HepG2 (cell line): ENCODE data around the gene VWA1. TPM values are rescaled to one million over a fixed set of nuclear protein-coding genes. Genes with fewer than 3 reads are reported as not detected.
A peak's percentile ranks its signal among the peaks of the same experiment; 100 is the strongest.

Experiments
- AHDC1 ChIP-seq: sonication (generic); formaldehyde crosslinking; IDR thresholded peaks from 2 replicates; pipeline ENCODE4 v1.5.1; 2020; ENCODE audit warnings: mild to moderate bottlenecking, missing genetic modification reagents, borderline replicate concordance
- ARNT ChIP-seq: fragments of 450-650 bp; IDR thresholded peaks from 2 replicates; pipeline ENCODE4 v1.6.1; 2017
- CAMTA2 ChIP-seq: sonication (generic); formaldehyde crosslinking; IDR thresholded peaks from 2 replicates; pipeline ENCODE4 v1.4.0; 2020; ENCODE audit warnings: mild to moderate bottlenecking, missing genetic modification reagents, borderline replicate concordance
- MAZ ChIP-seq, 2 experiments: sonication (generic) in 1 of 2; formaldehyde crosslinking in 1 of 2; IDR thresholded peaks; 2 replicates each; pipeline versions ENCODE4 v1.5.0 to v1.6.1; 2012 to 2020; ENCODE audit warnings: low read depth in 2 of 2, mild to moderate bottlenecking in 2 of 2, borderline replicate concordance in 1 of 2, improper control_type of control experiment in 1 of 2, low read length in 1 of 2, missing genetic modification reagents in 1 of 2, moderate library complexity in 1 of 2
- RBM39 ChIP-seq: fragments of 200-400 bp; formaldehyde crosslinking; IDR thresholded peaks from one replicate; pipeline ENCODE4 v1.6.1; 2018; ENCODE audit warnings: antibody characterized with exemption, mild to moderate bottlenecking, low read depth, low read length; ENCODE audit not compliant: poor library complexity, severe bottlenecking
- THRA ChIP-seq: sonication (generic); formaldehyde crosslinking; IDR thresholded peaks from 2 replicates; pipeline ENCODE4 v1.4.0; 2020; ENCODE audit warnings: missing genetic modification reagents, borderline replicate concordance
- ZBTB7A ChIP-seq: sonication (generic); formaldehyde crosslinking; IDR thresholded peaks from 2 replicates; pipeline ENCODE4 v1.8.0; 2022; ENCODE audit warnings: mild to moderate bottlenecking, missing genetic modification reagents
- ZFY ChIP-seq: sonication (generic); formaldehyde crosslinking; IDR thresholded peaks from 2 replicates; pipeline ENCODE4 v1.4.0; 2020; ENCODE audit warnings: missing genetic modification reagents
- polyA plus RNA-seq, 8 experiments: library from polyadenylated mRNA; depleted of rRNA in 3 of 8; stranded (reverse) in 7 of 8; unstranded in 1 of 8; fragments of >200 nt; fragmentation: Illumina TruSeq in 4 of 8; extraction: Trizol in 4 of 8; gene quantifications; 2 replicates each; pipeline versions ENCODE4 v1.2.1 to v1.2.3, GENCODE V29; 2011 to 2016; ENCODE audit warnings: low read depth in 4 of 8, missing spikeins in 1 of 8, mixed read lengths in 1 of 8; ENCODE audit not compliant: insufficient read depth in 1 of 8
- total RNA-seq, 5 experiments: library from RNA; depleted of rRNA; stranded (reverse); fragments of >200 nt; fragmentation: Illumina TruSeq; extraction: Trizol; gene quantifications; 2 replicates each; pipeline ENCODE4 v1.2.3, GENCODE V29; 2016; ENCODE audit warnings: low read depth in 1 of 5
- TF ChIP-seq, protein P1 (sequence below): sonication (generic); formaldehyde crosslinking; IDR thresholded peaks from 2 replicates; pipeline ENCODE4 v1.8.0; 2022; ENCODE audit warnings: mild to moderate bottlenecking, missing genetic modification reagents, moderate library complexity
- TF ChIP-seq, protein P2 (sequence below): sonication (generic); formaldehyde crosslinking; IDR thresholded peaks from 2 replicates; pipeline ENCODE4 v1.9.0; 2021; ENCODE audit warnings: mild to moderate bottlenecking, missing genetic modification reagents
- TF ChIP-seq, protein P3 (sequence below): IDR thresholded peaks from 2 replicates; pipeline ENCODE4 v1.6.1; 2016; ENCODE audit warnings: mild to moderate bottlenecking

The VWA1 gene
- total and polyA plus RNA-seq, 2 of the 13 experiments (the other 11 are each of a cell fraction or from before 2014, with no cell fraction given), result 40.9 to 57.5 TPM

DNA sequence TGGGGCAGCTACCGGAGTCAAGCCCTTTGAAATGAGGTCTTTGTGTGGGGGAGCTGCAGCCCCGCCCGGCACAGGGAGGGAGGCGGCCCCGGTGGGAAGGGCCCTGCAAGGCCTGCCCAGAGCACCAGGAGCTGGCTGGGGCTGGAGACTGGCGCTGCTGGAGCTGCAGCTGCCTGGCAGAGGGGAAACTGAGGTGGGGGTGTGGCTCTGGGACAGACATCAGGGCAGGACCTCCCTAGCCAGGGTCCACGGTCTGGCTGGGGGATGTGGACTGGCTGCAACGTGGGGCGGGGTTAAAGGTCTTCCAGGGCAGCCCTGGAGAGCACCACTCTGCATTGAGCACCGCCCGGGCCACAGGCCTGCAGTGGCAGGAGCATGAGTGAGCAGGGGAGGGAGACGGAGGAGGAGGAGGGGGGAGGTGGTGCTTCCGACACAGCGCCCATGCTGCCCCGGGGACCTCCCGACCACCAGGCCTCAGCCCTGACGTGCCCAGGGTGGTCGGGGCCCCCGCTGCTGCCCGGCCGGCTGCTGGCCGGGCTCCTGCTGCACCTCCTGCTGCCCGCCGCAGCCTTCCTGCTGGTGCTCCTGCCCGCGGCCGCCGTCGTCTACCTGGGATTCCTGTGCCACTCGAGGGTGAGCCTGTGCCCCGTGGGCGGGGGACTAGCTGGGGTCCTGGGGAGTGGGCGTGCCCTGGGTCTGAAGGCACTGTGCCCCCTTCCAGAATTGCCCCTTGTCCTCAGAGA lies 9.6 kb upstream of the VWA1 start (continued):
- TF ChIP-seq RBM39 (no peak), CAMTA2 (0 out of 2 replicates have a peak, but pooled peaks have one; percentile 44), MAZ (IDR thresholded peaks at IDR 0.05; ENCODE audit: borderline replicate concordance, low read depth, low read length) (0 out of 2 replicates have a peak, but pooled peaks have one; percentile 28), MAZ (CRISPR knock-in tag; IDR thresholded peaks at IDR 0.05; ENCODE audit: low read depth) (peak; percentile 71), ZBTB7A (CRISPR knock-in tag) (no peak), ZFY (CRISPR knock-in tag) (peak; percentile 80), AHDC1 (no peak), THRA (CRISPR knock-in tag) (no peak), ARNT (no peak)
- TF ChIP-seq, protein P1, sequence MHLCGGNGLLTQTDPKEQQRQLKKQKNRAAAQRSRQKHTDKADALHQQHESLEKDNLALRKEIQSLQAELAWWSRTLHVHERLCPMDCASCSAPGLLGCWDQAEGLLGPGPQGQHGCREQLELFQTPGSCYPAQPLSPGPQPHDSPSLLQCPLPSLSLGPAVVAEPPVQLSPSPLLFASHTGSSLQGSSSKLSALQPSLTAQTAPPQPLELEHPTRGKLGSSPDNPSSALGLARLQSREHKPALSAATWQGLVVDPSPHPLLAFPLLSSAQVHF (CRISPR knock-in tag), result no peak
- TF ChIP-seq, protein P2, sequence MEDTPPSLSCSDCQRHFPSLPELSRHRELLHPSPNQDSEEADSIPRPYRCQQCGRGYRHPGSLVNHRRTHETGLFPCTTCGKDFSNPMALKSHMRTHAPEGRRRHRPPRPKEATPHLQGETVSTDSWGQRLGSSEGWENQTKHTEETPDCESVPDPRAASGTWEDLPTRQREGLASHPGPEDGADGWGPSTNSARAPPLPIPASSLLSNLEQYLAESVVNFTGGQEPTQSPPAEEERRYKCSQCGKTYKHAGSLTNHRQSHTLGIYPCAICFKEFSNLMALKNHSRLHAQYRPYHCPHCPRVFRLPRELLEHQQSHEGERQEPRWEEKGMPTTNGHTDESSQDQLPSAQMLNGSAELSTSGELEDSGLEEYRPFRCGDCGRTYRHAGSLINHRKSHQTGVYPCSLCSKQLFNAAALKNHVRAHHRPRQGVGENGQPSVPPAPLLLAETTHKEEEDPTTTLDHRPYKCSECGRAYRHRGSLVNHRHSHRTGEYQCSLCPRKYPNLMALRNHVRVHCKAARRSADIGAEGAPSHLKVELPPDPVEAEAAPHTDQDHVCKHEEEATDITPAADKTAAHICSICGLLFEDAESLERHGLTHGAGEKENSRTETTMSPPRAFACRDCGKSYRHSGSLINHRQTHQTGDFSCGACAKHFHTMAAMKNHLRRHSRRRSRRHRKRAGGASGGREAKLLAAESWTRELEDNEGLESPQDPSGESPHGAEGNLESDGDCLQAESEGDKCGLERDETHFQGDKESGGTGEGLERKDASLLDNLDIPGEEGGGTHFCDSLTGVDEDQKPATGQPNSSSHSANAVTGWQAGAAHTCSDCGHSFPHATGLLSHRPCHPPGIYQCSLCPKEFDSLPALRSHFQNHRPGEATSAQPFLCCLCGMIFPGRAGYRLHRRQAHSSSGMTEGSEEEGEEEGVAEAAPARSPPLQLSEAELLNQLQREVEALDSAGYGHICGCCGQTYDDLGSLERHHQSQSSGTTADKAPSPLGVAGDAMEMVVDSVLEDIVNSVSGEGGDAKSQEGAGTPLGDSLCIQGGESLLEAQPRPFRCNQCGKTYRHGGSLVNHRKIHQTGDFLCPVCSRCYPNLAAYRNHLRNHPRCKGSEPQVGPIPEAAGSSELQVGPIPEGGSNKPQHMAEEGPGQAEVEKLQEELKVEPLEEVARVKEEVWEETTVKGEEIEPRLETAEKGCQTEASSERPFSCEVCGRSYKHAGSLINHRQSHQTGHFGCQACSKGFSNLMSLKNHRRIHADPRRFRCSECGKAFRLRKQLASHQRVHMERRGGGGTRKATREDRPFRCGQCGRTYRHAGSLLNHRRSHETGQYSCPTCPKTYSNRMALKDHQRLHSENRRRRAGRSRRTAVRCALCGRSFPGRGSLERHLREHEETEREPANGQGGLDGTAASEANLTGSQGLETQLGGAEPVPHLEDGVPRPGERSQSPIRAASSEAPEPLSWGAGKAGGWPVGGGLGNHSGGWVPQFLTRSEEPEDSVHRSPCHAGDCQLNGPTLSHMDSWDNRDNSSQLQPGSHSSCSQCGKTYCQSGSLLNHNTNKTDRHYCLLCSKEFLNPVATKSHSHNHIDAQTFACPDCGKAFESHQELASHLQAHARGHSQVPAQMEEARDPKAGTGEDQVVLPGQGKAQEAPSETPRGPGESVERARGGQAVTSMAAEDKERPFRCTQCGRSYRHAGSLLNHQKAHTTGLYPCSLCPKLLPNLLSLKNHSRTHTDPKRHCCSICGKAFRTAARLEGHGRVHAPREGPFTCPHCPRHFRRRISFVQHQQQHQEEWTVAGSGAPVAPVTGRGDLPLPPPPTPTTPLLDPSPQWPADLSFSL (CRISPR knock-in tag), result no peak
- TF ChIP-seq, protein P3, sequence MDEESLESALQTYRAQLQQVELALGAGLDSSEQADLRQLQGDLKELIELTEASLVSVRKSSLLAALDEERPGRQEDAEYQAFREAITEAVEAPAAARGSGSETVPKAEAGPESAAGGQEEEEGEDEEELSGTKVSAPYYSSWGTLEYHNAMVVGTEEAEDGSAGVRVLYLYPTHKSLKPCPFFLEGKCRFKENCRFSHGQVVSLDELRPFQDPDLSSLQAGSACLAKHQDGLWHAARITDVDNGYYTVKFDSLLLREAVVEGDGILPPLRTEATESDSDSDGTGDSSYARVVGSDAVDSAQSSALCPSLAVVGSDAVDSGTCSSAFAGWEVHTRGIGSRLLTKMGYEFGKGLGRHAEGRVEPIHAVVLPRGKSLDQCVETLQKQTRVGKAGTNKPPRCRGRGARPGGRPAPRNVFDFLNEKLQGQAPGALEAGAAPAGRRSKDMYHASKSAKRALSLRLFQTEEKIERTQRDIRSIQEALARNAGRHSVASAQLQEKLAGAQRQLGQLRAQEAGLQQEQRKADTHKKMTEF (CRISPR knock-in tag), result no peak
